ENCODE results near the gene TRIM65. TPM values are rescaled to one million over a fixed set of nuclear protein-coding genes. Genes with fewer than 3 reads are reported as not detected.

TRIM65 gene
- total and polyA plus RNA-seq, 2 of the 13 experiments (the other 11 are each of a cell fraction or from before 2014, with no cell fraction given): 10.3 to 22.4 TPM

- TF ChIP-seq ZNF34 (CRISPR knock-in tag; IDR thresholded peaks at IDR 0.05; ENCODE audit: borderline replicate concordance) (no peak), ZNF616 (CRISPR knock-in tag; IDR thresholded peaks at IDR 0.05; ENCODE audit: low read depth) (0 out of 2 replicates have a peak, but pooled peaks have one; percentile 40), HNRNPUL1 (IDR thresholded peaks at IDR 0.05; ENCODE audit: low read depth, low read length) (no peak; the same call in 1 of the 2 replicates), KLF6 (CRISPR knock-in tag; IDR thresholded peaks at IDR 0.05) (peak; percentile 91; the same call in 1 of the 2 replicates), XRCC5 (optimal IDR thresholded peaks at IDR 0.05; ENCODE audit: low read length) (peak; percentile 97), IKZF1 (IDR thresholded peaks at IDR 0.05) (no peak), FOXA3 (CRISPR knock-in tag; IDR thresholded peaks at IDR 0.05) (peak; percentile 83), CCDC6 (CRISPR knock-in tag; IDR thresholded peaks at IDR 0.05) (peak; percentile 99), DBP (CRISPR knock-in tag; IDR thresholded peaks at IDR 0.05; ENCODE audit: not compliant biosample characterization) (no peak), SP140L (CRISPR knock-in tag; IDR thresholded peaks at IDR 0.05; ENCODE audit: borderline replicate concordance) (0 out of 2 replicates have a peak, but pooled peaks have one; percentile 68), MTA3 (CRISPR knock-in tag; IDR thresholded peaks at IDR 0.05) (no peak), SETDB1 (CRISPR knock-in tag; IDR thresholded peaks at IDR 0.05; ENCODE audit: borderline replicate concordance) (0 out of 2 replicates have a peak, but pooled peaks have one; percentile 46), ZNF530 (CRISPR knock-in tag; IDR thresholded peaks at IDR 0.05; ENCODE audit: low read depth) (no peak), NCOA5 (CRISPR knock-in tag; IDR thresholded peaks at IDR 0.05) (no peak)
- TF ChIP-seq, protein P1, sequence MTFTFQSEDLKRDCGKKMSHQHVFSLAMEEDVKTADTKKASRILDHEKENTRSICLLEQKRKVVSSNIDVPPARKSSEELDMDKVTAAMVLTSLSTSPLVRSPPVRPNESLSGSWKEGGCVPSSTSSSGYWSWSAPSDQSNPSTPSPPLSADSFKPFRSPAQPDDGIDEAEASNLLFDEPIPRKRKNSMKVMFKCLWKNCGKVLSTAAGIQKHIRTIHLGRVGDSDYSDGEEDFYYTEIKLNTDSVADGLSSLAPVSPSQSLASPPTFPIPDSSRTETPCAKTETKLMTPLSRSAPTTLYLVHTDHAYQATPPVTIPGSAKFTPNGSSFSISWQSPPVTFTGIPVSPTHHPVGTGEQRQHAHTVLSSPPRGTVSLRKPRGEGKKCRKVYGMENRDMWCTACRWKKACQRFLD (CRISPR knock-in tag; IDR thresholded peaks at IDR 0.05; ENCODE audit: borderline replicate concordance): peak; percentile 60; the same call in 1 of the 2 replicates
- TF ChIP-seq, protein P2, sequence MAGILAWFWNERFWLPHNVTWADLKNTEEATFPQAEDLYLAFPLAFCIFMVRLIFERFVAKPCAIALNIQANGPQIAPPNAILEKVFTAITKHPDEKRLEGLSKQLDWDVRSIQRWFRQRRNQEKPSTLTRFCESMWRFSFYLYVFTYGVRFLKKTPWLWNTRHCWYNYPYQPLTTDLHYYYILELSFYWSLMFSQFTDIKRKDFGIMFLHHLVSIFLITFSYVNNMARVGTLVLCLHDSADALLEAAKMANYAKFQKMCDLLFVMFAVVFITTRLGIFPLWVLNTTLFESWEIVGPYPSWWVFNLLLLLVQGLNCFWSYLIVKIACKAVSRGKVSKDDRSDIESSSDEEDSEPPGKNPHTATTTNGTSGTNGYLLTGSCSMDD (CRISPR knock-in tag; IDR thresholded peaks at IDR 0.05): no peak
- TF ChIP-seq, protein P3, sequence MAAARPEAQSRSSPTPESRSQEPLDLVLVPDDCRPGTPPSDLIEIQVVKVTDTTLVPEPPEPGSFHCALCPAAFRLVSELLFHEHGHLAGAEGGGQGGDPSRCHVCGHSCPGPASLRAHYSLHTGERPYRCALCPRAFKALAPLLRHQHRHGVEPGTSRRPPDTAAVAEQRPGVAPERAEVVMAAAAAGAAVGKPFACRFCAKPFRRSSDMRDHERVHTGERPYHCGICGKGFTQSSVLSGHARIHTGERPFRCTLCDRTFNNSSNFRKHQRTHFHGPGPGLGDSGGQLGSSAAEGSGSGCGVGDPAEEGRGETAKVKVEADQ (CRISPR knock-in tag; IDR thresholded peaks at IDR 0.05; ENCODE audit: borderline replicate concordance): peak; percentile 94
Measured at GRCh38 chr17:75904749-75905521, 8.2 kb upstream of the TRIM65 start, which contains the start of gene MRPL38 (continued).

All from HepG2 (cell line).